Measurements from ENCODE around the gene HIVEP1. TPM values are rescaled to one million over a fixed set of nuclear protein-coding genes. Genes with fewer than 3 reads are reported as not detected.

The HIVEP1 gene
- total RNA-seq, 1 experiment from 2014 or later: 24.3 TPM

GRCh38 chr6:11969092-11969491 is 43.0 kb upstream of the HIVEP1 start (continued):
- TF ChIP-seq AFF4 (CRISPR knock-in tag; IDR thresholded peaks at IDR 0.05; ENCODE audit: borderline replicate concordance) (no peak), MAX (CRISPR knock-in tag; IDR thresholded peaks at IDR 0.05) (no peak)

- ATAC-seq: no peak
- Mint-ChIP-seq H3K27me3 (ENCODE audit: low read depth) (peaks cover 8% of the 10 kb centered on the region; the same call in 1 of the 2 replicates), H3K4me1 (peaks cover 32% of the 10 kb centered on the region), H3K36me3 (0 out of 2 replicates have a peak, but pooled peaks cover 3% of the 10 kb centered on the region), H3K4me3 (no peak overlapping the region), H3K9me3 (peaks cover 13% of the 10 kb centered on the region), H3K27ac (no peak overlapping the region)
- ChIA-PET POLR2A (no interaction called here), CTCF (no interaction called here)
- DNase-seq (ENCODE audit: low spot score): no peak
- TF ChIP-seq TP53 (CRISPR knock-in tag; IDR thresholded peaks at IDR 0.05) (no peak), CREB1 (CRISPR knock-in tag; IDR thresholded peaks at IDR 0.05) (no peak), AFF4 (CRISPR knock-in tag; IDR thresholded peaks at IDR 0.05; ENCODE audit: borderline replicate concordance) (no peak), RELA (CRISPR knock-in tag; IDR thresholded peaks at IDR 0.05; ENCODE audit: borderline replicate concordance) (no peak), USF2 (CRISPR knock-in tag; IDR thresholded peaks at IDR 0.05) (no peak), ELF4 (CRISPR knock-in tag; IDR thresholded peaks at IDR 0.05; ENCODE audit: low read depth) (no peak), IRF2 (CRISPR knock-in tag; IDR thresholded peaks at IDR 0.05; ENCODE audit: borderline replicate concordance, low read depth) (no peak), ZNF416 (CRISPR knock-in tag; IDR thresholded peaks at IDR 0.05) (no peak), EMX1 (CRISPR knock-in tag; IDR thresholded peaks at IDR 0.05) (no peak), JUN (CRISPR knock-in tag; IDR thresholded peaks at IDR 0.05) (no peak), ERG (CRISPR knock-in tag; IDR thresholded peaks at IDR 0.05) (no peak), HMGXB4 (CRISPR knock-in tag; IDR thresholded peaks at IDR 0.05) (no peak), FOXK1 (CRISPR knock-in tag; IDR thresholded peaks at IDR 0.05) (no peak), ZNF317 (CRISPR knock-in tag; IDR thresholded peaks at IDR 0.05; ENCODE audit: borderline replicate concordance, low read depth) (no peak), ZNF219 (CRISPR knock-in tag; IDR thresholded peaks at IDR 0.05; ENCODE audit: borderline replicate concordance) (no peak)
Measured at GRCh38 chr6:11970114-11970513, 42.0 kb upstream of the HIVEP1 start.

Measured in WTC11 (cell line).